NCI-H748 treated with DMSO at 0.1 percent for 48 hours (cell line): ENCODE measurements around the gene CERCAM.

Experiments
- DNase-seq: peaks from one replicate; lab custom pipeline; 2025; lab: John Stamatoyannopoulos, UW

Gene CERCAM

GRCh38 chr9:128456613-128457061, 36.0 kb downstream of the CERCAM start:
- peak; percentile 68 for DNase-seq

- no peak for DNase-seq
Observed at GRCh38 chr9:128457207-128457606, 36.5 kb downstream of the CERCAM start.

DNA sequence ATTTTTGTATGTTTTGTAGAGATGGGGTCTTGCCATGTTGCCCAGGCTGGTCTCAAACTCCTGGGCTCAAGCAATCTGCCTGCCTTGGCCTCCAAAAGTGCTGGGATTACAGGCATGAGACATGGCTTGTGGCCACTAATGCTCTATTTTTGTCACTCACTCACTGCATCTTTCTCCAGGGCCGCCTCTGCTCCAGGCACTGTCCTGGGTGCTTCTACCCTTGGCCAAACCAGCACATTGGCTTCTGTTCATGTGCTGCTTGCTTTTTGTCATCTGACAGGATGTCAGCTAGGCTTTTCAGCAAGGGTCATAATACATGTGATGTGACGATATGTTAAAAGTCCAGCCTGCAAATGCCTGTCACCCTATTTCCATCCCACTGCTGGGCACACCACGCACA, 38.4 kb downstream of the CERCAM start:
- no peak for DNase-seq

- no peak for DNase-seq
Observed at GRCh38 chr9:128469070-128469469, 48.4 kb downstream of the CERCAM start.

GRCh38 chr9:128470560-128470959, 49.9 kb downstream of the CERCAM start:
- DNase-seq: no peak

- DNase-seq: no peak
Observed at GRCh38 chr9:128473104-128473503, 52.4 kb downstream of the CERCAM start.

DNA sequence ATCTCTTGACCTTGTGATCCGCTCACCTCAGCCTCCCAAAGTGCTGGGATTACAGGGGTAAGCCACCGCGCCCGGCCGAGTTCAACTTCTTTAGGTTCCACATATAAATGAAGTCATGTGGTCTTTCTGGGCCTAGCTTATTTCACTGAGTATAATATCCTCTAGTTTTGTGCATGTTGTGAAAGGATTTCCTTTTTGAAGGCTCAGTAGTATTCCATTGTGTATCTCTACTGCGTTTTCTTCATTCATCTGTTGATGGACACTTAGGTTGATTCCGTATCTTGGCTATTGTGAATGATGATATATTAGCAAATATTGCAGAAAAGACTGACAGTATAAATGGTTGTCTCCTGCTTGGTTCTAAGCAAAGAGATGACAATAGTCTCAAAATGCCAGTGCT, 55.2 kb downstream of the CERCAM start:
- DNase-seq: no peak

- no peak for DNase-seq
Observed at GRCh38 chr9:128479262-128479661, 58.6 kb downstream of the CERCAM start.

DNA sequence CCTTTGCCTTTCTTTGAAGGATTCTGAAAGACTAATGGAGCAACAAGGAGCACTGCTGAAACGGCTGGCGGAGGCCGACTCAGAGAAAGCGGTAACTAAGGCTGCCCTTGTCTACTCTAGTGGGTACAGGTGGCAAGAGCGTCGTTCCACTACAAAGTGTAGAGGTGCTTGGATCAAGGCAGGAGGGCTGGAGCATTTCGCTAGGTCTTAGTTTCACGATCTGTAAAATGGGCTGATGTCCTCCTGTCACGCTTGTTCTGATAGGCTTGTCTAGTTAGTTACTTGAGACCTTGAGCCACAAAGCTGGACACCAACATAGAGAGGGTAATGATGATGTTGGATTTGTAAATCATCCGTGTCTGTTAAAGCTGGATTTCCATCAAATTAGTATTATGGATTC, 60.9 kb downstream of the CERCAM start:
- DNase-seq: no peak

- DNase-seq: no peak
Observed at GRCh38 chr9:128482186-128482585, 61.5 kb downstream of the CERCAM start.

- no peak for DNase-seq
Observed at GRCh38 chr9:128484686-128485413, 64.2 kb downstream of the CERCAM start.

GRCh38 chr9:128485414-128485855, 64.8 kb downstream of the CERCAM start:
- DNase-seq: no peak

DNA sequence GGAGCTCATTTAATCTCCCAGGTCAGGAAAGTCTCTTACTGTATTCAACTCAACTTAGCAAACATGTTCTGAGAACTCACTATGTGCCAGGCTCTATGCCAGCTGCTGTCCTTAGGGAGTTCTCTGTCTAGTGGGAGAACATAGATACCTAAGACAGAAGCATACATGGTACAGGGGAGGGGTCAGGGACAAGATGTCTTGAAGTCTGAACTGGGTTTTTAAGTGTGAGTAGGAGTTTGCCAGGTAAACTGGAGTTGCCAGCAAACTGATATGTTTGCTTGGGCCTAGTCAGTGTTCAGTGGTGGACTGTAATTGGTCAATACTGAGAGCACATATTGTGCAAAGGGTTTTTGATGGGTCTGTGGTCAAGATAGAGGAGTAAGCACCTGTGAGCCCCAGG, 65.5 kb downstream of the CERCAM start:
- DNase-seq: no peak
